ENCODE measurements around the gene PLXDC2. TPM values are rescaled to one million over a fixed set of nuclear protein-coding genes. Genes with fewer than 3 reads are reported as not detected.

Gene PLXDC2
- polyA plus RNA-seq (2012; rRNA removed) = 2.5 and 3.0 TPM in 2 replicates
- polyA plus RNA-seq (2012; cell fraction: cytosol; rRNA removed) = 1.8 and 1.9 TPM in 2 replicates
- polyA plus RNA-seq (2012; cell fraction: nucleus; rRNA removed) = 1.5 and 3.6 TPM in 2 replicates

GRCh38 chr10:19816411-19817230 lies at the start of gene PLXDC2:
PLXDC2 (plus strand) TSS chr10:19816432.
- peak within 1 kb of the TSS; percentile 37; the same call in 1 of the 2 replicates for H3K9ac ChIP-seq
- no peak for TF ChIP-seq MAX (IDR thresholded peaks at IDR 0.05; ENCODE audit: low read depth)
- no peak for TF ChIP-seq CTCF (IDR thresholded peaks at IDR 0.05)
- no peak for TF ChIP-seq ZBTB33 (IDR thresholded peaks at IDR 0.05; ENCODE audit: borderline replicate concordance, low read depth)
- no peak for TF ChIP-seq RAD21 (IDR thresholded peaks at IDR 0.05; ENCODE audit: low read length)
- no peak for TF ChIP-seq CHD2 (IDR thresholded peaks at IDR 0.05; ENCODE audit: low read length, partially characterized antibody)
- no peak for TF ChIP-seq RFX5 (IDR thresholded peaks at IDR 0.05; ENCODE audit: low read length)
- no peak for TF ChIP-seq EP300 (IDR thresholded peaks at IDR 0.05; ENCODE audit: borderline replicate concordance in 1 of 2, low read depth in 1 of 2, low read length in 1 of 2)
- no peak for TF ChIP-seq FOSL2 (IDR thresholded peaks at IDR 0.05; ENCODE audit: borderline replicate concordance, low read depth)
- TF ChIP-seq FOXJ3 (CRISPR knock-in tag; IDR thresholded peaks at IDR 0.05) = no peak
- TF ChIP-seq GABPA (IDR thresholded peaks at IDR 0.05; ENCODE audit: low read depth) = no peak
- TF ChIP-seq RXRA (IDR thresholded peaks at IDR 0.05; ENCODE audit: borderline replicate concordance, low read depth) = no peak
- no peak for TF ChIP-seq NFIC (IDR thresholded peaks at IDR 0.05; ENCODE audit: borderline replicate concordance)
- TF ChIP-seq TAF1 (IDR thresholded peaks at IDR 0.05; ENCODE audit: borderline replicate concordance, low read depth, low read length) = no peak
- TF ChIP-seq JUND (IDR thresholded peaks at IDR 0.05) = no peak
- no peak for TF ChIP-seq POLR2AphosphoS5 (IDR thresholded peaks at IDR 0.05; ENCODE audit: low read depth, low read length)
- no peak for TF ChIP-seq USF1 (IDR thresholded peaks at IDR 0.05; ENCODE audit: borderline replicate concordance, low read depth)
- TF ChIP-seq REST (IDR thresholded peaks at IDR 0.05; ENCODE audit: low read depth, low read length) = no peak
- TF ChIP-seq MEF2A (IDR thresholded peaks at IDR 0.05; ENCODE audit: borderline replicate concordance, low read depth) = no peak
- TF ChIP-seq EZH2phosphoT487 (IDR thresholded peaks at IDR 0.05; ENCODE audit: borderline replicate concordance, low read depth) = no peak
- TF ChIP-seq USF2 (IDR thresholded peaks at IDR 0.05; ENCODE audit: borderline replicate concordance, low read depth, low read length) = no peak
- peaks cover 16% of the 10 kb centered on the region for H3F3A ChIP-seq (replicated peaks; ENCODE audit: insufficient read depth)
- H2AFZ ChIP-seq (ENCODE audit: low read depth) = peak within 1 kb of the TSS; percentile 93
- no peaks in the 10 kb centered on the region for H3K79me2 ChIP-seq (ENCODE audit: insufficient read depth)
- H3K4me3 ChIP-seq (ENCODE audit: low read depth in 2 of 2, low read length in 1 of 2) = peak within 1 kb of the TSS; percentile 72 to 81
- no peaks in the 10 kb centered on the region for H4K20me1 ChIP-seq (ENCODE audit: insufficient read depth)
- H3K27me3 ChIP-seq (ENCODE audit: insufficient read depth) = peaks cover 24% of the 10 kb centered on the region
- H3K9me3 ChIP-seq = no peaks in the 10 kb centered on the region
- 3% methylated on average over 32 of the region's 65 CpGs for WGBS (ENCODE audit: low lambda C conversion rate)
- H3K9me2 ChIP-seq = no peaks in the 10 kb centered on the region
- H3K4me1 ChIP-seq (ENCODE audit: control insufficient read depth in 1 of 2, insufficient read depth in 2 of 2, low read depth in 1 of 2, low read length in 1 of 2) = peaks cover 0 to 13% of the 10 kb centered on the region in 2 experiments; a peak in 2 of 4 replicates
- POLR2A ChIA-PET = no interaction called here
- H3K27ac ChIP-seq (ENCODE audit: low read depth in 2 of 2, low read length in 1 of 2) = peak within 1 kb of the TSS in 1 of 2 experiments; percentile 72; a peak in 3 of 4 replicates
- H3K36me3 ChIP-seq (replicated peaks in 1 of 2; ENCODE audit: control insufficient read depth in 1 of 2, insufficient read depth in 2 of 2, low read length in 1 of 2) = no peaks in the 10 kb centered on the region
- CTCF ChIA-PET = interaction anchor here (0.6 to 1.9 kb wide), 4 partner anchors 26 to 953 kb away, joined by 3 to 7 read pairs (median 4); no protein-coding TSS in a partner anchor
- H3K4me2 ChIP-seq = peak within 1 kb of the TSS; percentile 96
- peak; percentile 64 for DNase-seq

Data from SK-N-SH (cell line).